Thyroid gland (tissue), 4 donors: Measurements from ENCODE around the gene KRI1. TPM values are rescaled to one million over a fixed set of nuclear protein-coding genes. Genes with fewer than 3 reads are reported as not detected.
"Not testable (repeated sequence)": the region's sequence is repeated elsewhere in the genome, so short reads cannot be mapped to it uniquely, and the experiment has no call there.

Experiments used
- DNase-seq, 2 donors: peaks; one replicate each; pipeline ENCODE4 v3.0.0-alpha.2; 2019
- H3K27ac ChIP-seq, 3 donors: fragments of 200-600 bp; sonication (generic); 1 replicate in 2 of 3; 2 replicates in 1 of 3; pipeline ENCODE4 v1.5.1; 2016 to 2019; ENCODE audit warnings: mild to moderate bottlenecking in 1 of 3, moderate library complexity in 1 of 3
- H3K27me3 ChIP-seq: fragments of 200-600 bp; sonication (generic); one replicate; pipeline ENCODE4 v1.5.1; 2019
- H3K36me3 ChIP-seq, 2 donors: fragments of 200-600 bp; sonication (generic); one replicate each; pipeline ENCODE4 v1.5.1; 2016 to 2019
- H3K4me1 ChIP-seq, 2 donors: fragments of 200-600 bp; sonication (generic); one replicate each; pipeline ENCODE4 v1.5.1; 2017 to 2019
- H3K4me3 ChIP-seq, 3 donors: fragments of 200-600 bp; sonication (generic); replicated peaks in 1 of 3; 1 replicate in 2 of 3; 2 replicates in 1 of 3; pipeline ENCODE4 v1.5.1; 2016; ENCODE audit warnings: mild to moderate bottlenecking in 1 of 3
- H3K9me3 ChIP-seq: fragments of 200-600 bp; sonication (generic); one replicate; pipeline ENCODE4 v1.5.1; 2017
- CTCF ChIP-seq, 6 experiments: fragments of 200-600 bp in 3 of 6; fragments of 450-650 bp in 3 of 6; sonication (generic) in 3 of 6; IDR thresholded peaks; one replicate each; pipeline ENCODE4 v1.5.1; 2016 to 2019; ENCODE audit warnings: antibody characterized with exemption in 6 of 6, mild to moderate bottlenecking in 2 of 6, inconsistent platforms in 1 of 6, moderate library complexity in 1 of 6
- POLR2A ChIP-seq, 2 donors: fragments of 450-650 bp; IDR thresholded peaks; one replicate each; pipeline ENCODE4 v1.6.1; 2017; ENCODE audit warnings: antibody characterized with exemption in 2 of 2, mild to moderate bottlenecking in 2 of 2, moderate library complexity in 1 of 2
- WGBS, 2 donors: methylation state at CpG; one replicate each; pipeline ENCODE4 v1.1.5; 2017; 5-methylcytosine and 5-hydroxymethylcytosine counted together
- intact Hi-C: fragments of 100-400 bp; cut with DNase I; formaldehyde crosslinking; loops from one replicate; pipeline ENCODE4 v1.15.1; 2023
- total RNA-seq, 4 donors: library from RNA; depleted of rRNA; stranded (reverse); fragments of >200 nt; gene quantifications; one replicate each; pipeline ENCODE4 v1.2.3, GENCODE V29; 2016

KRI1 gene
- total RNA-seq, 4 donors from 2014 or later, result 17.3 to 49.7 (median 28.2) TPM

DNA sequence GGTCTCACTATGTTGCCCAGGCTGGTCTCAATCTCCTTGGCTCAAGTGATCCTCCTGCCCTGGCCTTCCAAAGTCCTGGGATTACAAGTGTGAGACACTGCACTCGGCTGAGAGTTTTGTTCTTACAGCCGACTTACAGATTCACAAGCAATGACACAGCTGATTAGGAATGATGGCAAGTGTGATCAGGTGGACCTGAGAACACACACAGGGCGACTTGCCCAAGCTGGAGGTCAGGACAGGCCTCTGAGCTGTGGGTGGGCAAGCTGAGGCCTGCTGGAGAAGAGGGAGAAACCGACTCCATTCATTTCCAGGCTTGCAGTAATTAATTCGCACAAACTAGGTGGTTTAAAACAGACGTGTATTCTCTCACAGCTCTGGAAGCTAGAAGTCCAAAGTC, 30.2 kb downstream of the KRI1 start:
- DNase-seq, result no peak
- Histone ChIP-seq H3K4me3 (no peak overlapping the region), H3K4me1 (no peaks in the 10 kb centered on the region), H3K36me3 (no peaks in the 10 kb centered on the region), H3K27me3 (no peaks in the 10 kb centered on the region), H3K9me3 (no peaks in the 10 kb centered on the region), H3K27ac (no peak overlapping the region)
- 71 to 76% methylated on average over 6 of the region's 6 CpGs for WGBS, 2 donors
- TF ChIP-seq CTCF (IDR thresholded peaks at IDR 0.05) (no peak), POLR2A (IDR thresholded peaks at IDR 0.05) (no peak)
- intact Hi-C loops, result no loop called here

- H3K27ac ChIP-seq, result no peak overlapping the region
- no peak for TF ChIP-seq POLR2A (IDR thresholded peaks at IDR 0.05)
- TF ChIP-seq CTCF (IDR thresholded peaks at IDR 0.05), result no peak
- intact Hi-C loops, result no loop called here
- H3K9me3 ChIP-seq, result no peaks in the 10 kb centered on the region
- H3K4me1 ChIP-seq, result no peaks in the 10 kb centered on the region
- no peak overlapping the region for H3K4me3 ChIP-seq
- 80 to 82% methylated on average over 10 of the region's 10 CpGs for WGBS, 2 donors
- no peaks in the 10 kb centered on the region for H3K27me3 ChIP-seq
- H3K36me3 ChIP-seq, result no peaks in the 10 kb centered on the region
- DNase-seq, result no peak
These were observed 32.0 kb downstream of the KRI1 start for GRCh38 chr19:10533646-10534386.

GRCh38 chr19:10532457-10532856, 33.4 kb downstream of the KRI1 start:
- H3K27ac ChIP-seq, result no peak overlapping the region
- no peaks in the 10 kb centered on the region for H3K9me3 ChIP-seq
- no peaks in the 10 kb centered on the region for H3K36me3 ChIP-seq
- H3K27me3 ChIP-seq, result no peaks in the 10 kb centered on the region
- H3K4me3 ChIP-seq, result no peak overlapping the region
- intact Hi-C loops, result no loop called here
- TF ChIP-seq POLR2A (IDR thresholded peaks at IDR 0.05) (no peak), CTCF (IDR thresholded peaks at IDR 0.05) (no peak)
- WGBS, 2 donors, result 100% methylated on average over 1 of the region's 1 CpG
- DNase-seq, result no peak
- H3K4me1 ChIP-seq, result no peaks in the 10 kb centered on the region

DNA sequence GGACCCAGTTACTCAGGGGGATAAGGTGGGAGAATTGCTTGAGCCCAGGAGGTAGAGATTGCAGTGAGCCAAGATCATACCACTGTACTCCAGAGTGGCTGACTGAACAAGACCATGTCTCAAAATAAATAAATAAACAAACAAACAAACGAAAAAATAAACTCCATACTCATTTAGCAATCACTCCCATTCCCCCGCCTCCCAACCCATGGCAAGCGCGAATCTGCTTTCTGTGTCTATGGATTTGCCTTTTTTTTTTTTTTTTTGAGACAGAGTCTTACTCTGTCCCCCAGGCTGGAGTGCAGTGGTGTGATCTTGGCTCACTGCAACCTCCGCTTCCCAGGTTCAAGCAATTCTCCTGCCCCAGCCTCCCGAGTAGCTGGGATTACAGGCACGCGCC, 38.9 kb downstream of the KRI1 start:
- intact Hi-C loops, DNase-seq, H3K27ac ChIP-seq, H3K36me3 ChIP-seq, H3K4me1 ChIP-seq, H3K4me3 ChIP-seq, H3K27me3 ChIP-seq, H3K9me3 ChIP-seq: not testable (repeated sequence)
- 90 to 94% methylated on average over 8 of the region's 8 CpGs for WGBS, 2 donors

- no peak overlapping the region for H3K4me3 ChIP-seq
- H3K9me3 ChIP-seq, result no peaks in the 10 kb centered on the region
- H3K27ac ChIP-seq, result no peak overlapping the region
- DNase-seq, result no peak
- no peaks in the 10 kb centered on the region for H3K36me3 ChIP-seq
- intact Hi-C loops, result no loop called here
- TF ChIP-seq CTCF (IDR thresholded peaks at IDR 0.05) (no peak), POLR2A (IDR thresholded peaks at IDR 0.05) (no peak)
- 90 to 93% methylated on average over 7 of the region's 7 CpGs for WGBS, 2 donors
- no peaks in the 10 kb centered on the region for H3K27me3 ChIP-seq
- no peaks in the 10 kb centered on the region for H3K4me1 ChIP-seq
These were observed 40.2 kb downstream of the KRI1 start for GRCh38 chr19:10525636-10526035.
